GM18868 (cell line): ENCODE data around the gene CNNM2.
A peak's percentile ranks its signal among the peaks of the same experiment; 100 is the strongest.

Source experiments
- ATAC-seq: cut with Tn5 transposase; IDR thresholded peaks from one replicate; pipeline ENCODE4 v1.9.1; 2021; ENCODE audit warnings: mild to moderate bottlenecking, moderate library complexity; ENCODE audit not compliant: unreplicated experiment

The CNNM2 gene

DNA sequence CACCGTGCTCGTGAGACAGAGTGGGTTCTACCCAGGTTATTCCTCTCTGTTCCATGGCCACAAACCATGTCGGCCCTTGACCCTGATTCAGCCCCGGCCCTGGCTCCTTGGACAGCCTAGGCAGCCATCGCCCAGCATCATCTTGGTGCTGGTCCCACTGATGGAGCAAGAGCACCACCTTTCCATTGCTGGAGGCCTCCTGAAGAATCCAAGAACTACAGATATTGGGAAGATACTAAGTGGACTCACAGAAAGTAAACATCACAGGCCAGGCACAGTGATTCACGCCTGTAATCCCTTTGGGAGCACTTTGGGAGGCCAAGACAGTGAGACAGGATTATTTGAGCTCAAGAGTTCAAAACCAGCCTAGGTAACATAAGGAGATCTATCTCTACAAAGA lies 149.9 kb downstream of the CNNM2 start:
- no peak for ATAC-seq

DNA sequence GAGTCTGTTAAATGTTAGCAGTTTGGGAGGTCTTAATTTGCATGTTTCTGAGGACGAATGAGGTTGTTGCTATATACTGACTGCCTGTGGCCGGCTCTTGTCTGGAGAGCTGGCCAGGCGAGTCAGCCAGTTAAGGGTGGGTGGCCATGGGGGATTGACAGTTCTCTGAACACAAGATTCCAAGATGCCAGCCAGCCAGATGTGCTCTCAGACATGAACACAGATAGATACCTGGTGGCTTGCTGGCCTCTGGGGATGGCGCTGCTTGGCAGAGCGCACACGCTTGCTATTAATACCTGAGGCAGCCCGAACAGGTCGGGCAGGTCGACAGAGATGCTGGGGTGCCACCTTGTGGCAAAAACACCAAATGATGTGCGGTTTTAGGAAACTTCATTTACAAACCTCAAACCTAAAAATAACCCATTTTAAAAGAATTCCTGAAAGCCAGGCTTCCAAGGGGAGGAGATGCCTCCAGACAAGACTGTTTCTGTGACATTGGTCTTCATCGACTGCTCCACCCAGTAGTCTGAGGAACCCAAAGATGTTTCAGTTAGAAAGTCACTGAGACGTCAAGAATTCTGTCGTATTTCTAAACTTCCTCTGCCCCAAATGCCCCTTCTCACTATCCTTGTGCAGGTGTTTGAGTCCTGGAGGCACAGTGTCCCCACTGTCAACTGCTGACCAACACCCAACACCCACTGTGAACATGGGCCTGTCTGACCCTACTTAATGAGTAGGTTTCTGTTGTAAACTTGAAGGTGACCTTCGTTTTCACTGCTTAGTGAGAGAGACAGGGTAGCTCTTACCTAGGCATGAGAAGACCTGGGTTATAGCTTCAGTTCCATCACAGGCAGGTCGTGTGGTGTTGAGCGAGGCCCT lies 151.6 kb downstream of the CNNM2 start:
- ATAC-seq, result peak; percentile 60

DNA sequence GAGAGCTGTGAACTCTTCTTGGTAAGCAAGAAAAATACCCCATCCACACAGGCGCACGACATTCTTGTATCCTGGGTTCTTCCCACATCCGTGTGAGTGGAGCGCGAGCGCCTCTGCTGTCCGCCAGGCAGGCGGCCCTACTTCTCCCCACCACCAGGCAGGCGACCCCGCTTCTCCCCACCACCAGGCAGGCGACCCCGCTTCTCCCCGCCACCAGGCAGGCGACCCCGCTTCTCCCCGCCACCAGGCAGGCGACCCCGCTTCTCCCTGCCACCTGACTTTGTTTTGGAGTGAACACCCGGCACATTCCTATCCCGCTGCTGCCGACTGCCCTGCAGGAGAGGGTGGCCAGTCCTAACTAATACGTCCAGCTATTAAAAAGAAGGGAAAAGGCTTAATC lies 154.2 kb downstream of the CNNM2 start:
- ATAC-seq, result no peak

DNA sequence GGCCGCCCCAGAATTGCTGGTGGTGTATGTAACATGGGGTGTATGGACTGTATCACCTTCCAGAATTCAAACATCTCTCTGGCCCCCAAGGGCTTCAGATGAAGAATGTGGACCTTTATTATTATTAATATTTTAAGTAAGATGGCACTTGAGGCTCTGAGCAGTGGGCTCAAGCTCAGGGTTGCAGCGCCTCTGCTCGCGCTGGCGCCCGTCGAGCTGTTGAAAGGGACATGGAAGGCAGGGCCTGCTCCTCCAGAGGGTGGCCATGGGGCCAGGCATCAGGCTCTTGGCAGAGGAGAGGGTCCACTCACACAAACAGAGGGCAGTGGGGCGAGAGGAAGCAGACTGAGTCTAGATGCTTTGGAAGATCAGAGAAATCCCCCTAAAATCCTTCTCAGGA lies 154.8 kb downstream of the CNNM2 start:
- ATAC-seq, result no peak

DNA sequence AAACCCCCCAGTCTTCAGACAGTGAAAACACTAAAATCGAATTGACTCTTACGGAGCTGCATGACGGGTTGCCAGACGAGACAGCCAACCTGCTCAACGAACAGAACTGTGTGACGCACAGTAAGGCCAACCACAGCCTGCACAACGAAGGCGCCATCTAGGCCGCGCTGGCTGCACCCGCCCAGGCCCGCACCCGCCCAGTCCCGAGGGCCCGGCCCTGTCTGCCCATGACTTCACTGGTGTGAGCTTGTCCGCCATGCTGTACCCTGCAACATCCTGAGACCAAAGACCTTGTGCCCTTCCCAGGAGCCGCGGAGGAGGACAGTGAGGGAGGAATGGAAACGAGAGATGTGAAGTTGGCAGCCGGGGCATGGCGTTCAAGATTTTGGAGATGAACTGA lies 158.9 kb downstream of the CNNM2 start:
- ATAC-seq, result no peak

DNA sequence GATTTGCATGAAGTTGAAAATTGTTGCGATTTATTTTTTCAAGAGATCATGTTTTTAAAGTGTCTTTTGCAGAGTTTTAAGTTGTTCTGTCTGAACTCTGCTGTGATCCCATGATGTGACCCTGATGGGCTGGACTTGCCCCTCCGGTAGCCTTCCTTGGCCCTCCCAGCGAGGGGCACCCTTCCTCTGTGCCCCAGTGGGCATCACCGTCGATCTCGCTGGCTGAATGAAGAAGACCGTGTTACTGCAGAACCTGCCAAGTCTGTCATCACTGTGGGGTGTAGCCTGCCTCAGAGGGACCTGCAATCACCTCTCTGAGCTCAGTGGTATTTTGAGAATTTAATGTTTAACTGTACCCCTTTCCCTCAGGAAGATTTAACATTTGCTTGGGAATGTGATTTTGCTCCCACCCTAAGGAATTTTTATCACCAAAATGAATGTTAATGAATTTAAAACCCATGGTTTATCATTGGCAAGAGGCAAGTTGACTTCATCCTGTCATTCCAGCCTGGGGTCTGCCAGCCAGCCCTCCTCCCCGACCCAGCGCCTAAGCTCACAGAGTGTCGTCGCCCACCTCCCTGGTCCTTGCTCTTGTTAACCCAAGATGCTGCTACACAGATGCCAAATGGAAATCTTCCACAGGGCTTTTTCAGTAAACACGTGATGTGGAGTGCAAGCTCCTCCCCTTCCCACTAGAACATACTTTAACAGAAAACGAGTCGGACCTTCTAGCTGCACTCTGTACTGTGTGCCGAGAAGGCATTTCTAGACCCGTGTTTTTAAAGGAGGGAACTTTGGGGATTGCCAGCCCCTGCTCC lies 159.6 kb downstream of the CNNM2 start:
- ATAC-seq, result no peak

DNA sequence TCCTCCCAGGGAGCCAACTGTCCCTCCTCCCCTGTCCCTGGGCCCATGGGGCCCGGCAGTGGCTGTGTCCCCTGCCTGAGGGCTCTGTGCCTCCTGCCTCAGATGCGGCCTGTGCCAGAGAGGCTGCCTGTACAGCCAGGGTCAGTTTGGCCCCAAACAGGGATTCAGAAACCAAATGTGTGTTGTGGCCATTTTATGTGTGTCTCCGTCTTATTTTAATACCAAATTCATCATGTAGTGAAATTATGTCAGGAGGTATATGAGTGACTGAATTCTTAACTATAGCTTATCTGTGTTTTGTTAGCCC lies 160.2 kb downstream of the CNNM2 start:
- no peak for ATAC-seq

DNA sequence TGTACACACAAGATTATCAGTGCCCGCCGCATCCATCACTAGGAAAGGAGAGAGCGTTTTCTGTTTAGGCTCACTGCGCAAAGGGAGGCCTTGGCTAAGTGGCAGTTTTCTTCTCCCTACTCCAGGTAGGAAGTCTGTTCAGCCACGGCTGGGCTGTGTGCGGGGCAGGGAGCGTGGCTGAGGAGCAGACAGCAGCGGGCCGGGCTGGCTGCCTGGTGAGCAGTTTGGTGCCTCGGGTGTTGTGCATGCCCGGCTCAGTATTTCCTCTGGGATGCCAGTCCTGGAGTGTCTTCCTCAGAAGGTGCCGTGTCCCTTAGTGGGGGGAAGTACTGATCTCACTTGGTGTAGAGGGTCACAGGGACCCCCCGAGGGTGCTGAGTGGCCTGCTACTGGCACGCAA lies 160.6 kb downstream of the CNNM2 start:
- ATAC-seq, result no peak

DNA sequence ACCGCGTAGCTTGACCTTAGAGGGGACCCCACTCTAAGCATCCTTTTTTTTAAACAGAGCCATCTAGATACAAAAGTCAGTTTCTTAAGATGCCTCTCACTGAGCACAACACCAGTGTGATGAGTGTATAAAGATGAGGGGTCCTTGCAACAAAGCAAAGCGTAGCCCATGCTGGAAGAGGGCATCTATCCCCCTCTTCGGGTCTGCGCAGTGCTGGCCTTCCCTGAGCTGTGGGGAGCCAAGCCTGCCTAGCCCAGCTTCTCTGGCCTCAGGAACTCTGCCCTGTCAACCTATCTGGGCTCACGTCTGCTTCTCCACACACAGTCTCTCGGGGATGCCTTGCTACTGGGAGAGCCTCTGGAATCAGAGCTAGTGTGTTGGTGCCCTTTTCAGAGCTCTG lies 161.0 kb downstream of the CNNM2 start:
- ATAC-seq, result no peak

DNA sequence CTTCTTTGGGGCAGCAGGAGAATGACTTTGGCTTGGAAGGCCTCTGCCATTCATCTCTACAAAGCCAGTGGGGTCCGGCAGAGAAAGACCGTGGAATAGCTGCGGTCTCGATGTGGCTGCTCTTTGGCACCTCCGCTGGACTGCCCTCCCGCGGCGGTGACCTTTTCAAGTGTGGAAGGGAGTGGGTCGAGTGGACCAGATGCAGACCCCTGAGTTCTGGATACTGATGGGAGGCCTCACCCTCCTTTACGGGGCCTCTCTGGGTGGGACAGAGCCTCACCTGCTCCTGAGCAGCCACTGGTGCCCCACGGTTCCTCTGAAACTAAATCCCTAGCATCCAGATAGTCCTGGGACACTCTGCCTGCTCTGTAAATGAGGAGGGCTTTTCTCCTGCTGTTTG lies 161.9 kb downstream of the CNNM2 start:
- no peak for ATAC-seq

DNA sequence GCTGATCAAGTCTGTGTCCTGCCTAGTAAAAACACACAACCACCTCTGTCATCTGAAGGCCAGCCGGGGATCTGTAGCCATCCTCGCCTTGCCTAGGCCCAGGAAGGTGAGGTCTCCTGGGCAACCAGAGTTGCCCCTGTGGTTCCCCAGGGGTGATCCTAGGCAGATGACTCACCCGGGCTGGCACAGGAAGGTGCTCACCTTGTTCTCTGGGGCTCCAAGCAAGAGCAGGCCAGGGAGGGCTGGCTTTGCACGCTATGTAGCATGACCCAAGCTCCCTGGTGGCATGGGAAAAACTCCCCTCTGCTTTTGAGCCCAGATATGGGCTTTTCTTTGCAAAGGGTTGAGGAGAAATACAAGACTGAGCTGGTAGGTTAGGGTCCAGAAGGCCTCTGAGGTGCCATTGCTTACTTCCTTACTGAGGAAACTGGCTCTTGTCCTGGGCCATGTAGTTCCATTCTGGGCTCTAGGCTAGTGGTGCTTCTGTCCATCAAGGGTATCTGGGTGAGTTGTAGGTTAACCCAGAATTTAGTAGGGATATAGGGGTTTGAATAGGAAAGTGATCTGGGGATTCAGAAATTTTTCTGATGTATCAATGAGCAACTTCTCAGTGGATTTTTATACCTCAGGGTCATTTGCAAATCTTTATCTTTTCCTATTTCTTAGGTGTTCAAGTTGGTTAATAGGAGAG lies 162.9 kb downstream of the CNNM2 start:
- no peak for ATAC-seq

DNA sequence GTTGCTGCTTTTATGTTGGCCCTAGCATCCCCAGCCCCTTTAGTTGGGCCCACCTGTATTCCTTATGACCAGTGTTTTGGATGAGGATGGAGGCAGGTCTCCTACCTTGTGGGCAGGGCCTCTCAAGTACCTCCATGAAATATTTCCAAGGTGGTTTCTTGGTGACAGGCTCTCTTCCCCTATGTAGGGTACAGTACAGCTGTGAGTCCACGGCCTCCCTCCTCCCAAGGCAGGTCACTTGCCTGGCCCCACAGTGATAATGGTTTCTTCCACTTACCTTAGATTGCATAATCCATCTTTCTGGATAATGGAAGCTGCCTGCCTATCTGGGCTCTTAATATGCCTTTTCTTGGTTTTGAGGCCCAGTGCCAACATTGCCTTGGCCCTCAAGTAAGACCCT lies 164.6 kb downstream of the CNNM2 start:
- no peak for ATAC-seq

DNA sequence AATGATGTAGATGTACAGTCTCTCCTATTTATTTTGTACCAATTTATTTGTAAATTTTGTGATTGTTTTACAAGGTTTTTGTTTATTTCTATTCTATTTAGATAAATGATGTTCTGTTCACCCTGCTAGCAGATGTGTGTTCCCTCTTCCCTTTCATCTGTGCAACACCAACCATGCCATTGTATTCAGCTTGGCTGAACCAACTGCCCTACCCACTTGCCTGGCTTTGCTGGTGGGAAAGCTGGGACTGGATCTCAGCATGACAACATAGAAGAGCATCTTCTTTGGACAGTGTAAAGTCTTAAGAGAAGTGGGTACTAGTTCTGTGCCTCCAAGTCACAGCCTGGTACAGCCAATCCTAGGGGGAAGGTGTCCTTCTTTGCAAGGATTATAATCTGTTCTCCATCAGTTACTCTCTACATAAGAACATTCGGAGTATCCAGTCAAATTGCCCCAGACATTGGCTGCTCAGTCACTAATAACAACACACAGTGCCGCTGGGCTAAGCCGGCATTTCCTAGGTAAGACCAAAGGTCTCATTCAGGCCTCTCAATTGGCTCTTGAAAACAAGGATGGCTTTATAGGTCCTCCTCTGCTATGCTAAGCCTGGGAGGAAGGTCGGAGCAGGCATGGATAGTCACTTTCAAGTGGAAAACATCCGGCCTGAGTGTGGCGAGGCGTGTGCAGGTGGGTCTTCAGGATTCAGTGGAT lies 165.3 kb downstream of the CNNM2 start:
- ATAC-seq, result no peak

DNA sequence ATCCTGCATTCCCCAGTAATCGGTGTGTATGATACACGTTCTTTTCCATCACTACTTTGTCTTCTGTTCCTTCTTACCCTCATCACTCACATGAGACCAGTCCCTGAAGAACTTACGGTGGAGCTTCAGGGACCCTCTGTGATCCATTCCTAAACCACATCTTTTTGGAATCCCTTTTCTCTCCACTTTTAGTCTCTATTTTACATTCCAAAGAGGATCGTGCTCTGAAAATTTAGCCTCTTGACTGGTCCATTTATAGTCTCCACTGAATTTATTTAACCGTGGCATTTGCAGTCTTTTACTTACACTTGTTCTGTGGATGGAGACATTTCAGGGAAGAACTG lies 165.9 kb downstream of the CNNM2 start:
- no peak for ATAC-seq

DNA sequence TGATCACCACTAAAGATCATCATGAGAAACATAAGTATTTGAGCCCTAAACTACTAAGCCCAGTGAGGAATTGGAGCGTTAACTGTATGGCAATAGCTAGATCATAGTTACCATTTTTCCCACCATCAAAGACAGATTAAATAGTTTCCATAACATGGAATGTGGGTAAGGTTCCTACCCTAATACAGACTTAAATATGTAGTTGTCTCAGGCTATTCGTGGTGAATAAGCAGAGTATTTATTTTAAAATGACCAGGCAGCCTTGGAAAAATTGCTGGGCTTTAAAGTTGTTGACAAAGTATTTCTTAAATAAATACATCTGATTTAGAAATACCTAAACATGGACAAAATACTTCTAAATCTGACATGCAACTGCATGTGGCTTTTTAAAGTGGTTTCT lies 168.2 kb downstream of the CNNM2 start:
- ATAC-seq, result no peak

DNA sequence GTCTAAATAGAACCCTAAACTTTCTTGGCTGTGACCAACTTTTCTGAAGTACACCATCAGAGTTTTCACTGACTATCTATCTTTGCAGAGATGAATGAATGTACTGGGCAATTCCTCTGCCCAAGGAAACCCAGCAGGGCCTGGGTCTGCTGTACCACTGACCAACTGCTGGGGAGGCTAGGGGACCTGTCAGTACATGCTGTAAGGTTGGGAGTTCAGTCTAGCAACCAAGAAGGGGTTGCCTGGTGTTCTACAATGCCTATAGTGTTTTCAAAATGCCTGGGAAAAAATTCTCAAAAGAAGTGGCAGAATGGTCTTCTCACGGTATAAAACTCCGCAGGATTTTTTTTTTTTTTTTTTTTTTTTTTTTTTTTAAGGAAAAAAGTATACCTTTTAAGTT lies 168.7 kb downstream of the CNNM2 start:
- no peak for ATAC-seq

DNA sequence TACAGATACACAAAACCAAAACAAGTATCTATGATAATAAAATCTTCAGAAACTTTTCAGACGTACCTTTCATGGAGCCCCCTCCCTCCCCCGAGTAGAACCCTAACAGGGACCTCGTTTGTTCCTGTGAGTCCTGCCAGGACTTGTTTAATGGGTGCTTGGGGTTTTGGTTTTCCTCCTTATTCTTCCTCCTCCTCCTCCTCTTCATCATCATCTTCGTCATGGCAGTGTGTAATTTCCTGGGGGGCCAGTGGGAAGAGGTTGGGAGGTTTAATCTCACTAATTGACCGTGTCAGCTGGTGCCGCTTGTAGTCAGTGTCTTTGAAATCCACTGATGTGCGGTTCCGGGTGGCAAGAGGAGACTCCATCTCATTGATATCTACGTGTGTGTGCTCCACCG lies 171.4 kb downstream of the CNNM2 start:
- ATAC-seq, result no peak

DNA sequence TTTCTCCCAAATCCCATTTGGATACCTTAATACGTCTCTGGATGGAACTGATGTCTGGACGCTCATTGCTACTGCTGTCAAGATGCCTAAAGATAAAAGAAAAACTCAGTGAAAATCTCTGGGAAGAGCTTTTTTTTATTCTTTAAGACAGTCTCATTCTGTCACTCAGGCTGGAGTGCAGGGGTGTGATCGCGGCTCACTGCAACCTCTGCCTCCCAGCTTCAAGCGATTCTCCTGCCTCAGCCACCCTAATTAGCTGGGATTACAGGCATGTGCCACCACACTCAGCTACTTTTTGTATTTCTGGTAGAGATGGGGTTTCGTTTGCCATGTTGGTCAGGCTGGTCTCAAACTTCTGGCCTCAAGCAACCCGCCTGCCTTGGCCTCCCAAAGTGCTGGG lies 172.8 kb downstream of the CNNM2 start:
- ATAC-seq, result no peak

DNA sequence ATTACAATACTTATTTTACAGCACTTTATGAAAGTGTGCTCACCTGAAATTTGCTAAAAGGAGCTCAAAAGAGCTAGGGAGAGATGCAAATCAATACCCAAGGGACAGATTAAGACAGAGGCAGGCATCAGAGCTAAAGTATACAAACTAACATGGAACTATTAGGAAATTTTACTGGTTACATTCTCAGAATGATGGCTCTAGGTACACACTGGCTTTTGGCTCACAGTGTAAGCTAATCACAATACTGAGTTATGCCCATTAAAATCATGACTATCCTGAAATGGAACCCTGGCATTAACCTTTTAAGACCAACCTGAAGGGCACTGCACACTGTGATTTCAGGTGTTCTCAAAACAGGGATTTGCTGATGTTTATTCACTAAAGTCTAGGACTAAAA lies 176.9 kb downstream of the CNNM2 start:
- no peak for ATAC-seq

DNA sequence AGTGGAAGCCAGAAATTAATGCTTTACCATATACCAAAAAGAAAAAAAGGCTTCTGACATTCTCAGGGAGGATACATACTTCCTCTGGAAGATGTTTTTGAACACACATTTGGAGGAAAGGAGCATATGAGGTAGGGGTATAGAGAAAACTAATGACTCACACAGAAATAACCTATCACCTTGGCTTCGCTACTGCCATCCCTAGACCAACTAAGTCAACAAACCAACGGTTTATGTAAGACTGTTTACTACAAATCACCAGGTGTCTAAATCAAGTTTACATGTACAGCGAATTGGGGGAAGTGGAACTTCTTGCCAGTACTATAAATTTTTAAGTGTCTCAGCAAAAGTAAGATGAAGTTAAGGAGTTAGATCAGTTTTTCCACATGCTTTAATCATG lies 178.0 kb downstream of the CNNM2 start:
- no peak for ATAC-seq

DNA sequence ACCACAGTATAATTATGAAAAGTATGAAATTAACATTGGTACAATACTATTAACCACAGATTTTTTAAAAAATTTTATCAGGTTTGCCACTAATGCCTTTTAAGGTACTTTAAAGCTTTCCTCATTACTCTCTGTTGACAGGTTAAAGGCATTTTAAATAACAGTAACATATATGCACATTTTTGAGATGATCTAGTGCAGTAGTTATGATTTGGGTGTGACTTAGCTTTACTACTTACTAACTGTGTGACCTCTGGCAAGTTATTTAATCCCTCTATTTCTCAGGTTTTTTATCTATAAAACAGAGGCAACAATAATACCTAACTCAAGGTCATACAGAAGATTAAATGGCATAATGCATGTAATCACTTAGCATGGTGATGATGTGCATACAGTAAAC lies 180.1 kb downstream of the CNNM2 start:
- no peak for ATAC-seq
